GM12872 (cell line): ENCODE data around the gene PRSS2.

Experiments
- CTCF ChIP-seq: IDR thresholded peaks from 3 replicates; pipeline ENCODE4 v1.5.1; 2011; ENCODE audit warnings: low read depth, mild to moderate bottlenecking, low read length, moderate library complexity; ENCODE audit not compliant: insufficient read depth

PRSS2 gene

DNA sequence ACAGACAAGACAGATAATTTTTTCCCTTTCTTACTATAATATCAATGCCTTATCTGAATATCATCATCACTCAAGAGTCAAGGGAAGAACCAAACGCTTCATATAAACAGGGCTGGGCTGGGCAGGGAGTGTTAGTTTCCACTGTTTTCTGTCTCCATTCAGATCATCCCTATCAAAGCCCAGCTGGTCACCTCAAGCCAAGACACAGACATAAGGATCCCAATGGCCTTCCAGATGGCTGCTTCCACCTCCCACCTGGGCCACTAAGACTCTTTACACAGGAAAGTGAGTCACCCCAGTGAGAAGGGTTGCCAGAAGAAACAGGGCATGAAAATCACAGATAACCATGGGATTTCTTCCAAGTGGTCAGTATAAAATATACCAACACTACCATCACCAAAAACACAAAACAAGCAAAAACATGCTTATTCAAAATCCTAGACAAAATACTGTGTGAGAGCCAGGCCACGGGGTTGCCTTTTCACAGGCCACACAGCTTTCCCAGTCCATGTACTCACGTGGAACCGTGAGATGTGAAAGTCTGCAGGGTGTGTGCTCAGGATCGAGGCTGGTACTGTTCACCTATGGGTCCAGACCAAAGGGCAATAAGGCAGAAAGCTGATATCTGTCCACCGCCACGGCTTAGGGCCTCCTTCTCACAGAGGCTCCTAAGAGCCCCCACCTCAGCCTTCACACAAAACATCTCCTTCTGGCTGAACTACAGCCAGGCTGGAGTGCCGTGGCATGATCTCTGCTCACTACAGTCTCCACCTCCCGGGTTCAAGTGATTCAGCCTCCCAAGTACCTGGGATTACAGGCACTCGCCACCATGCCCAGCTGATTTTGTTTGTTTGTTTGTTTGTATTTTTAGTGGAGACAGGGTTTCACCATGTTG lies 15.8 kb upstream of the PRSS2 start:
- no peak for TF ChIP-seq CTCF

GRCh38 chr7:142759433-142759832 lies 11.3 kb upstream of the PRSS2 start:
- TF ChIP-seq CTCF = no peak

GRCh38 chr7:142760071-142760642 lies 10.6 kb upstream of the PRSS2 start:
- TF ChIP-seq CTCF = no peak

DNA sequence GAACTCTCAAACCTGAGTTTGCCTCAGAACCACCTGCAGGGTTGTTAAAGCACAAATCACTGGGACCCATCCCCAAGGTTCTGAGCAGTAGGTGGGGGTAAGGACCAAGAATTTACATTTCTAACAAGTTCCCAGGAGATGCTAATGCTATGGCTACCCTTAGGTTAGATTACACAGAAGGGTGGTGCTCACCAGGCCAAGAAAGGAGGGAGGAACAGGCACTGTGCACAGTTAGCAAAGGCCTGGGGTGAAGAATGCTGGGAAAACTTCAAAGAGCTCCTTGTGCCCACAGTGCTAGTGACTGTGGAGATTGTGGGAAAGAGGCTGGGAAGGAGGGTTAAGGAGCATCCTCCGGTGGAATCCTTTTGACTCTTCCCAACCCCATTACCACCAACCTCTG lies 8.7 kb upstream of the PRSS2 start:
- TF ChIP-seq CTCF = no peak

GRCh38 chr7:142767451-142767850 lies 3.3 kb upstream of the PRSS2 start:
- no peak for TF ChIP-seq CTCF

DNA sequence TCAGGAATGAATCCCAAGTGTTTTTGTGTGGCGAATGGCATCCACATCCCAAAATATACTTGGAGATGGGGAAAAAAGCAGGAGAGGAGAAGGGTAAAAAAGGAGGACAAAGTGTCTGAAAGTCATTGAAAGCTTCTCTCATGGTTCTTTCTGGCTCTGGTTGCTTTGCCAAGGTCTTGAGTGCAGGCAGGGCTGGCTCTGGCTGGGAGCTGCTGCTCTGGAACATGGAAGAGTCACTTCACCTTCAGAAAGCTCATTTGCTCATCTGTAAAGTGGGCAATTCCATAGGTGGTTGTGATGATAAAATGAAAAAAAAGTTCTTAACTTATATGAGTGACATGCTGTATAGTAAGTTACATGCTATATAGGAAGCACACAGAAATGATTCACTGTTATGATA lies 2.9 kb upstream of the PRSS2 start:
- no peak for TF ChIP-seq CTCF

GRCh38 chr7:142771353-142771723 lies 568 bp downstream of the PRSS2 start:
- no peak for TF ChIP-seq CTCF
